GM21576 (cell line): ENCODE measurements around the gene TNS1.
"Not testable (repeated sequence)": the region's sequence is repeated elsewhere in the genome, so short reads cannot be mapped to it uniquely, and the experiment has no call there.

Source experiments
- ATAC-seq: cut with Tn5 transposase; IDR thresholded peaks from one replicate; pipeline ENCODE4 v1.9.1; 2021; ENCODE audit warnings: mild to moderate bottlenecking, moderate library complexity; ENCODE audit not compliant: unreplicated experiment

Gene TNS1

DNA sequence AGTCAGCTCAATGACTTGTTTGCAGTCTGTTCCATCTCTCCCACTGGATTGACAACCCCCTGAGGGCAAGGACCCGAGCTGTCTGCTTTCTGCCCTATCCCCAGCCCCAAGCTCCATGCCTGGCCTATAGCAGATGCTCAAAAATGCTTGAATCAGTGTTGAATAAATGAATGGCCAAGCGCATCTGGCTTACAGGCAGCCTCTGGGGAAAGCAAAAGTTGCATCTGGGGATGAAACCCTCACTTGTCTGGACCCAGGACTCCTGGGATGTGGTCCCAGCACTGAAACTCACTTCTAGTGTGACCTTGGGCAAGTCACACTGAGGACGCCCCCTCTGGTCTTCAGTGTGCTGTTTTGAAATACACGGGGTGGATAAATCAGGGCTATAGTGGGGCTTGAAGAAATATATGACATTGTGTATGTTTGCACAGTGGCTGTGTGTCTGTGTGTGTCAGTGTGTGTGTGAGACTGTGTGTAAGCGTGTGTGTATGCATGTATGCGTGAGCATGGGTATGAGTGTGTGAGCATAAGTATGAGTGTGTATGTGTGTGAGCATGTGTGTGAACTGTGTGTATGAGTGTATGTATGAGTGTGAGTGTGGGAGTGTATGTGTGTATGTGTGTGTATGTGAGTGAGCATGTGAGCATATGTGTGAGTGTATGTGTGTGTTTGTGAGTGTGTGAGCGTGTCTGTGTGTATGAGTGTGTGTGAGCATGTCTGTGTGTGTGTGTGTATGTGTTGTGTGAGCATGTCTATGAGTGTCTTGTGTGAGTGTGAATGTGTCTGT is 27.8 kb upstream of the TNS1 start:
- no peak for ATAC-seq

DNA sequence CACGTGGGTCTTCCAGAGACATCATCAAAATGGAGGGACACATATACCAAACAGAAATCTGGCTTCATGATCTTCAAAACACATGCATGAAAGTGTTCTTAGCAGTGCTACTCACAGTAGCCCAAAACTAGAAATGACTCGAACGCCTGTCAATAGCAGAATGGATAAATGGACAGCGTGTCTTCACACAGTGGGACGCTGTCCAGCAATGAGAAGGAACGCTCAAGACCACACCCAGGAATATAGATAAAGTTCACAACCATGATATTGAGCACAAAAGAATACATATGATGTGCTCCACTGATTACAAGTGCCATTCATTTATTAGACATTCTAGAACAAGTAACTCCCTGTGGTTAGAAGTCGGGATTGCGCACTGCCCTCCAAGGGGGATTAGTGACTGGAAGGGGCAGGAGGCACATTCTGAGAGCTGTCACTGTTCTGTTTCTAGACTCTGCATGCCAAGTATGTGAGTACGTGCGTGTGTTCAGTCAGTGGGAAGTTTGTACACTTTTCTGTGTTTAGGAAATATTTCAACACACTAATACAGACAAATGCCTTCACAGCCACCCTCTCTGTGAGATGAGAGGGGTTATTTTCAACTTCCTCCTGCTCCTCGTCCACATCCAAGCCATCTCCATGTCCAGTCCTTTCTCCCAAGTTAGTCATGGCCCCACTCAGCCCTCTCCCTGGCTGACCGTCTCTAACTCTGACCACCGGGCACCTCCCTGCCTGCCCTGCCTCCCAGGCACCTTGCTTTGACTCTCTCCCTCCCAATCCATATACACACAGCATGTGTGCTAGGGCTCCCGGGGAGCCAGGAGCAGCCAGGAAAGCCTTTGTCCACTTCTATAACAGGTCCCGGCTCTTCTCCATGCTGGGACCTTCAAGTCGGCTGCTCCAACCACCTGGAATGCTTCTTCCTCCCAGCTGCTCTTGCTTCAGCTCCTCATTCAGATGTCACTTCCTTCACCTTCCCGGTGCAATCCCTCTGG is 26.9 kb upstream of the TNS1 start:
- ATAC-seq: no peak

- no peak for ATAC-seq
Measured at GRCh38 chr2:218028562-218029348, 26.0 kb upstream of the TNS1 start.

- no peak for ATAC-seq
Measured at GRCh38 chr2:218028189-218028495, 25.3 kb upstream of the TNS1 start.

DNA sequence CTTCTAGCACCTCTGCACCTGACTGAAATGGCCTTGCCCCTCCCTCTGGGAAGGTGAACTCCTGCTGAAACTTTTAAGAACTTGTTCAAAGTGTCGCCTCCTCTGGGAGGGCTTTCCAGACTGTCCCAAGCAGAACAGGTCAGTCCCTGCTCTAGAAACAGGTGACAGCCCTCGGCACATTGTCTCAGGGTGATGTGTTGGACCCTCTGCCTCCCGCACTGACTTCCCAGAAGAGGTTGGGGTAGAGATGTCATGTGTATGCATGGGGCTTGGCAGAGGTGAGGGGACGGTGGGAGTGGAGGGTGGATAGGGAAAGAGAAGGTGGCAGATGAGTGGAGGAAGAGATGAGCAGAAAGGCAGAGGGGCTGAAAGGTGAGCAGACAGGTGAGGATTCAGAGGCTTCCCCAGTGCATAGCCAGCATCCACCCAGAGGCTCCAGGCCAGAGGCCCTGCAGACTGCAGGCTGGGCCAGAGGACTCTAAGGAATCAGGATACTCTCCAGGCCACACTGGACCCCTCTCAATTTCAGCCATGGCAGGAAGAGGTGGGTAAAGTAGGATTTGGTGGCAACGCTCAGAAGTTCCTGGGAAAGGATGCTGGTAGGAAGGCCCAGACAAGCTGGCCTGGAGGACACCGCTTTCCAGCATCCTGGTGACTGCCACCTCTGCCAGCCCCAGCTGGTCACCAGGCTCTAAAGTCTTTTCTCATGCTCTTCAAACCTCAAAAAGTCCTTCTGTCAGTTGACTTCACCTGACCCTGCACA is 24.8 kb upstream of the TNS1 start:
- no peak for ATAC-seq

DNA sequence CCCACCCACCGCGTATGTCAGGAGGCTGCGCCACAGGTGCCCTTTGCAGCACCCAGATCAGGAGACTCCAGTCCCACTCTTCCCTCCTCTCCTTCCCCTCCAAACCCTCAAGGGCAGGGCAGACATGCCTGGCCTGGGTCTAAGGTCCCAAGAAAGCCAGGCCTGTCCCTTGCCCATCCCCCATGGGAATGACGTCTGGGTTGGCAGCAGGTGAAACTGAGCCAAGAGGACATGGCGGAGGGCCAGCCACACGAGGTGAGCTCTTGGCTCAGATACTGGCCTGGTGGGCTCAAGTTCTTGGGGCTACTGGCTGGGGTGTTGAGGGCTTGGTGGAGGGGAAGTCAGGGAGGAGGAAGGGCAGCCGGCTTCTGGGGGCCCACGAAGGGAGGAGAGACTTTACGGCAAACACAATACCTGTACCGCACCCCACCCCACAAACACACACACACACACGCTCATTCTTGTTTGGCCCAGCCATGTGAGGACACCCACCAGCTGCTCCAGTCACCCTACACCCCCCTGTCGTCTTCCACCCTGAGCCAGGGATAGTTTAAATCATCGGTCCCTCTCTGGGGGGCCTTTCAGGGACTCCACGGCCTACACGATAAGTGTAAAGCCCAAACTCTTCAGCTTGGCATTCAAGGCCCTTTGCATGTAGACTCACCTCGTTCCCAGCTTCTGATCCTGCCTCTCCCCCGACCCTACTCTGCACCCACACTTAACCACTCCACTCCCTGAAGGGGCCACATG is 24.1 kb upstream of the TNS1 start:
- ATAC-seq: no peak

DNA sequence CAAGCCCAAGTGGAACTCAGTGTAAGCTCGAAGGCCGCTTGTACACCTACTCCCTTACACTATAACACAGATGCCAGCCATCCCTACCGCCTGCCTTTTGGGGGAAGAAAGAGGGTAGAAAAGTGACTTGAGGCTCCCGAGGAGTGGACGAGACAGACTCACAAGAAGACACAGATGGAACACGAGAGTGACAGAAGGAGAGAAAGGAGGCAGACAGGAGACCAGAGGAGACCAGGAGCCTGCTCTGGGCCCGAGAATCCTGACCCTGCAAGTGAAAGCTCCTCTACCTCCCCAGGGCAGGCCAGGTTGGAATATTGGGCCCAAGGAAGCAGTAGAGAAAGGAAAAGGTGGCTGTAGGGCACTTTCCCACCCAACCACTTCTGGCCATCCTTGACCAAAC is 23.4 kb upstream of the TNS1 start:
- no peak for ATAC-seq

- no peak for ATAC-seq
Measured at GRCh38 chr2:218024871-218025270, 22.1 kb upstream of the TNS1 start.

GRCh38 chr2:218024336-218024735 is 21.5 kb upstream of the TNS1 start:
- no peak for ATAC-seq

DNA sequence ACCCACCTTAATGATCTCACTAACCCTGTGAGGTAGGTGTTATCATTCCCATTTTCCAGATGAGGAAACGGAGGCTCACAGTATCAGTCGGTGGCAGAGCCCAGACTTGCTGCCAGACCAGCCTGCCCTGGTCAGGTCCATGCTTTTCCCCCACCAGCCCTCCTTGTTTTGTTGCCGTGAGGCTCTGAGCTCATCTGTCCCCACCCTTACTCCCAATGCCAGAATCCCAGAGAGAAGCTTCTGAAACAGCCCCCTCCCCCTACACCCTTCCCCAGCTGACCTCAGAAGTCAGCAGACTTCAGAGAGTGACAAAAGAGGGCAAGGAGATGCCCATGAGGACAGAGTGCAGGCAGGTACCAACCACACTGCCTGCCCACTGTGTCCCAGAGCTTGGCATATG is 20.8 kb upstream of the TNS1 start:
- no peak for ATAC-seq

- ATAC-seq: no peak
Measured at GRCh38 chr2:218022851-218023530, 20.2 kb upstream of the TNS1 start.

DNA sequence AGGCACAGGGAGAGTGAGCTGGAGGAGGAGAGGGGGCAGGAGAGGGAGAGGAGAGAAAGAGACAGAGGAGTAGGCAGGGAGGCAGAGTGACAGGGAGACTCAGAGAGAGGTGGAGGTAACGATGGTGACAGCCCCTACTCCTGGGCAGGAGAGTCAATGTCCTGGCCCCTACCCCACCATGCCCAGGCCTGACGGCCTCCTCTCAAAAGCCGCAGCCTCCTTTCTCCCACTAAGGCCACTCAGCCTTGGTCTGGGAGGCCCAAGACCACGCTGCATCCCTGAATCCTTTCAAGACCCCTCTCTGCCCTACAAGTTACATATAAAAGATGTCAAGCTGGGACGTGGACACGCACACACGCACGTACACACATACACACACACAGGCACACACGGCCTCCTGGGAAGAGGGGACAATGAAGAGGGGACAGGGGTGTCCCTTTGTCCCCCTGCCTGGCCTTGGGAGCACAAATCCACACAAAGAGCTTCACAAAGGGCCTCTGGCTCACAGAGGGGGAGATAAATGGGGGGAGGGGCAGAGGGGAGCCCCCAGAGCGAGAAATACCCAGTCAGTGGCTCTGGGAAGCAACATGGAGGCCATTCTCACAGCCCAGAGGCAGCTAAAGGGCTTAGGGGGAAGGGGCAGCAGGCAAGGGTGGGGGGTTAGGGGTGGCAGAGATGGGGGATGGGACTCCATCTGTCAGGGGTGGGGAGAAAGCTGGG is 19.5 kb upstream of the TNS1 start:
- no peak for ATAC-seq

DNA sequence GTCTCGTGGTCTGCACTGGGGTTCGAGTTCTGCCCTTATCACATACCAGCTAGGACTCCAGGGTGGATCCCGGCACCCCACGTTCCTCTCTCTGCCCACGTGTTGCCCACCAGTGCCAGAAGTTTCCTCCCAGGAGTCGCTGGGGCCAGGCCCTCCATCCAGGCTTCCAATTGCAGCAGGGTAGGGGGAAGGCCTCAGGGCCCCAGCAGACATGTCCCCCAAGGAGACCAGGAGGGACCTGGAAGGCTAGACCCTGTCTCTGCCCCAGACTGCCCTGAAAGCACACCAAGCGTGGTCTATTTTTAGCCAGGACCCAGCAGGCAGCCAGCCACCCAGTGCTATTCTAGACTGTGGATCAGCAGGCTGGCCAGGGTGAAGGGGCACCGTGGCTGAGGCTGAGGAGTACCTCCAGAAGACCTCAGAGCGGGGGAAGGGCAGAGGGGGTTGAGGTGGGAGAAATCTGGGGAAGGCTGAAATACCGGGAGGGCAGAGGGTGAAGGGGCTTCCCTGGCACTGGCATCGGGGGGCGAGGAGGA is 18.8 kb upstream of the TNS1 start:
- no peak for ATAC-seq

DNA sequence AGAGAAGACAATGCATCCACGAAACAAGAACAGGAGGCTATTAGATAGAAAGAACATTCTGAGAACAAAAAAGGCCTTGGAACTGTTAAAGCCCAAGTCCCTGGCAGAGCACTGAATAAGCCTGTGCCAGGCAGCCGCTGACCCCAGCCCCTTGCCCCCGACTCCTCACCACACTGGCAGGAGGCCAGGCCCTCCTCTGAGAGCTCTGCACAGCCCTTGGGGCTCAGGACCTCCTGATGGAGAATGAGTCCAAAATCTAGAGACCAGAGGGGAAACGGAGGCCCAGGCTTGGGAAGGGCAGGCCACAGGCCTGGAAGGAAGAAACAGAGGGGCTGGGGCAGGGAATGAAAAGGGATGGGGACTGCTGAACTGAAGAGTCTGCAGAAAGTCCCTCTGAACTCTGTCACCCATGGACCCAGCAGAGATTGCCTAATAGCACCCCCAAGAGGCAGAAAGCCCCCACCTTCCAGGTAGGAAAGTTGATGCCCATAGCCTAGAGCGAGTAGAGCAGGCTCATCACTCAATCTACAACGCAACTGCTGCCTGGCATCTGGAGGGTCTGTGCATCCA is 18.3 kb upstream of the TNS1 start:
- no peak for ATAC-seq

- ATAC-seq: no peak
Measured at GRCh38 chr2:218020281-218020680, 17.5 kb upstream of the TNS1 start.

- no peak for ATAC-seq
Measured at GRCh38 chr2:218019411-218020060, 16.7 kb upstream of the TNS1 start.

- ATAC-seq: not testable (repeated sequence)
Measured at GRCh38 chr2:218018842-218019125, 16.0 kb upstream of the TNS1 start.
